Peyer's patch (tissue), 4 donors: Measurements from ENCODE around the gene CEND1.

Experiments used
- POLR2A ChIP-seq, 2 donors: fragments of 450-650 bp; IDR thresholded peaks; one replicate each; pipeline ENCODE4 v1.5.1; 2017; ENCODE audit warnings: antibody characterized with exemption in 2 of 2, mild to moderate bottlenecking in 2 of 2, moderate library complexity in 2 of 2
- TF ChIP-seq, protein P1 (sequence below), 6 experiments: fragments of 450-650 bp in 4 of 6; fragments of 200-600 bp in 2 of 6; sonication (generic) in 1 of 6; IDR thresholded peaks; one replicate each; pipeline ENCODE4 v1.5.1; 2017 to 2019; ENCODE audit warnings: antibody characterized with exemption in 6 of 6, mild to moderate bottlenecking in 3 of 6, moderate library complexity in 1 of 6

DNA sequence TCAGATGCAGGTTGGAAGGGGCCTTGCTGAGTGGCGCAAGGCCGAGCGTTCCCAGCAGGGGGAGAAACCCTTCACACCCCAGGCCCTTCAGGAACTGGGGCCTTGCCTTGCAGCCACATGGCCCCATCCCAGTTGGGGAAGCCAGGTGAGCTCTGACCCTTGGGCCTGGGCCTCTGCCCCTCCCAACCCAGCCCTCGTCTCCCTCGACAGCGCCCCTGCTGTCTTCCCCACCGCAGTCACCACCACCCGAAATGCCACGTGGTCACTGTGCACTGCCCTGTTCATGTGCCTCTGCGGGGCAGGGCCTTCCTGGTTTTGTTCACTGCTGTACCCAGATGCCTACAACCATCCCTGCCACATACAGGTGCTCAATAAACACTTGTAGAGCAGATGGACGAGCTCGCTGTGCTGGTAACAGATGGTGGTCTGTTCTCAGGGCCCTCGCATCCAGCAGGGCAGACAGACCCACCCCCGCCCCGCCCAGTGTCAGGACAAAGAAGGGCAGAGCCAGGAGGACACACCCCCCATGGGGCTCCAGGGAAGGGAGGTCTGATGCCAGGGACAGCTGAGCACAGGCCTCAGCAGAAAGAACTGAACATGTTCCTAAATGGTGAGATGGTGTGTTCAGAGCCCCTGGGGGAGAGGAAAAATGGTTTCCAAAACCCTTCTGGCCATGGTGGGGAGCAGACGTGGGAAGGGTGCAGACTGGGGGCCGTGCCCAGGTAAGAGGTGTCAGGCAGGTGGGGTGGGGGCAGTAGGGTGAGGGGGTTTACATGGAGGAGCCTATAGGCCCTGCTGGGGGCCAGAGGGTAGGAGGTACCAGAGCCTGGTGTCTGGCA, 48.8 kb upstream of the CEND1 start:
- TF ChIP-seq POLR2A (IDR thresholded peaks at IDR 0.05): no peak
- TF ChIP-seq, protein P1, sequence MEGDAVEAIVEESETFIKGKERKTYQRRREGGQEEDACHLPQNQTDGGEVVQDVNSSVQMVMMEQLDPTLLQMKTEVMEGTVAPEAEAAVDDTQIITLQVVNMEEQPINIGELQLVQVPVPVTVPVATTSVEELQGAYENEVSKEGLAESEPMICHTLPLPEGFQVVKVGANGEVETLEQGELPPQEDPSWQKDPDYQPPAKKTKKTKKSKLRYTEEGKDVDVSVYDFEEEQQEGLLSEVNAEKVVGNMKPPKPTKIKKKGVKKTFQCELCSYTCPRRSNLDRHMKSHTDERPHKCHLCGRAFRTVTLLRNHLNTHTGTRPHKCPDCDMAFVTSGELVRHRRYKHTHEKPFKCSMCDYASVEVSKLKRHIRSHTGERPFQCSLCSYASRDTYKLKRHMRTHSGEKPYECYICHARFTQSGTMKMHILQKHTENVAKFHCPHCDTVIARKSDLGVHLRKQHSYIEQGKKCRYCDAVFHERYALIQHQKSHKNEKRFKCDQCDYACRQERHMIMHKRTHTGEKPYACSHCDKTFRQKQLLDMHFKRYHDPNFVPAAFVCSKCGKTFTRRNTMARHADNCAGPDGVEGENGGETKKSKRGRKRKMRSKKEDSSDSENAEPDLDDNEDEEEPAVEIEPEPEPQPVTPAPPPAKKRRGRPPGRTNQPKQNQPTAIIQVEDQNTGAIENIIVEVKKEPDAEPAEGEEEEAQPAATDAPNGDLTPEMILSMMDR (IDR thresholded peaks at IDR 0.05): peak in 4 of 6 experiments; percentile 6 to 38 (median 24)
